ENCODE results near the gene TPPP3. TPM values are rescaled to one million over a fixed set of nuclear protein-coding genes. Genes with fewer than 3 reads are reported as not detected.
"Not testable (repeated sequence)": the region's sequence is repeated elsewhere in the genome, so short reads cannot be mapped to it uniquely, and the experiment has no call there.

TPPP3 gene
- polyA plus RNA-seq, 1 donor = 57.2 TPM

- Histone ChIP-seq H3K4me3 (ENCODE audit: low read length) (no peak overlapping the region), H3K27ac (ENCODE audit: low read length) (peak overlapping the region; percentile 52), H3K36me3 (ENCODE audit: control insufficient read depth, insufficient read depth, low read length) (no peaks in the 10 kb centered on the region), H3K9me3 (ENCODE audit: control insufficient read depth, low read depth, low read length) (no peaks in the 10 kb centered on the region), H3K27me3 (ENCODE audit: control insufficient read depth, insufficient read depth, low read length) (no peaks in the 10 kb centered on the region), H3K4me1 (ENCODE audit: control insufficient read depth, insufficient read depth, low read length) (peaks cover 12% of the 10 kb centered on the region)
- WGBS (ENCODE audit: insufficient coverage, low lambda C conversion rate) = no CpG with 5 or more reads among the region's 4 CpGs
- peak; percentile 76 to 89 for DNase-seq
Observed at GRCh38 chr16:67370661-67371060, 22.6 kb downstream of the TPPP3 start.

DNA sequence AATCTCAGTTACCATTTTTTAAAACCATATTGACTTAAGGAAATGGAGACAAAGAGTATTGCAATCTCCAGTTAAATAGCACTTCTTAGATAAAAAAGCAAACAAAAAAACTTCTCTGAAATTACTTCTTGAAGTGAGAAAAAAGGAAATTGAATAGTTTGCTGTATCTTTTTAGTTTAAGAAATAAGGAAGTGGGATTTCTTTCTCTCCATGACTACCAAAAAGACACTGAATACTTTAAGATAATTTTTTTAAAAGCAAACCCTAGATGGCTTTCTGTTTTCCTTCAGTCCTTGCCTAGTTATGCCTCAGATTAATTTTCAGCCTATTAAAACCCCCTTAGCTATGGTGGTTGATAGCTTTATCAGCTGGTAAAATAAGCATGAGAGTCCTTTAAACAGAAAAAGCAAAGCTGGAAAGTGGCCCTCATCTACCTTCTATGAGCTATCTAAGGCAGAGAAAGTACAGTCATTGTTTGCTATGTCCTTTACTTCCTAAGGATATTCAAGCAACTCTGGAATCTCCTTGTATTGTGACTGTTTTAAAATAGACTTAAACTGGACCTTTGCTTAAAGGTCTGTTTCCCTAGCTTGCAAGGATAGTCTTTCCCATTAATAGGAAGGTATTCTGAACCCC, 28.6 kb downstream of the TPPP3 start:
- peak in 1 of 2 donors; percentile 37 for DNase-seq
- peak overlapping the region; percentile 54 for H3K27ac ChIP-seq (ENCODE audit: low read length)

GRCh38 chr16:67361038-67361437, 32.3 kb downstream of the TPPP3 start:
- H3K27ac ChIP-seq (ENCODE audit: low read length) = no peak overlapping the region
- WGBS (ENCODE audit: insufficient coverage, low lambda C conversion rate) = 100% methylated on average over 1 of the region's 3 CpGs
- no peak for DNase-seq
- H3K9me3 ChIP-seq (ENCODE audit: control insufficient read depth, low read depth, low read length) = no peaks in the 10 kb centered on the region
- H3K4me3 ChIP-seq (ENCODE audit: low read length) = no peak overlapping the region
- peaks cover 13% of the 10 kb centered on the region for H3K4me1 ChIP-seq (ENCODE audit: control insufficient read depth, insufficient read depth, low read length)
- H3K27me3 ChIP-seq (ENCODE audit: control insufficient read depth, insufficient read depth, low read length) = no peaks in the 10 kb centered on the region
- no peaks in the 10 kb centered on the region for H3K36me3 ChIP-seq (ENCODE audit: control insufficient read depth, insufficient read depth, low read length)

More for the DNA sequence above, 28.6 kb downstream of the TPPP3 start:
- Histone ChIP-seq H3K36me3 (ENCODE audit: control insufficient read depth, insufficient read depth, low read length) (no peaks in the 10 kb centered on the region), H3K27me3 (ENCODE audit: control insufficient read depth, insufficient read depth, low read length) (no peaks in the 10 kb centered on the region), H3K9me3 (ENCODE audit: control insufficient read depth, low read depth, low read length) (no peaks in the 10 kb centered on the region), H3K4me3 (ENCODE audit: low read length) (no peak overlapping the region), H3K4me1 (ENCODE audit: control insufficient read depth, insufficient read depth, low read length) (peaks cover 13% of the 10 kb centered on the region)

- not testable (repeated sequence) for H3K9me3 ChIP-seq (ENCODE audit: control insufficient read depth, low read depth, low read length); H3K4me3 ChIP-seq (ENCODE audit: low read length); H3K36me3 ChIP-seq (ENCODE audit: control insufficient read depth, insufficient read depth, low read length); H3K27me3 ChIP-seq (ENCODE audit: control insufficient read depth, insufficient read depth, low read length); H3K27ac ChIP-seq (ENCODE audit: low read length); DNase-seq; H3K4me1 ChIP-seq (ENCODE audit: control insufficient read depth, insufficient read depth, low read length)
- WGBS (ENCODE audit: insufficient coverage, low lambda C conversion rate) = 100% methylated on average over 4 of the region's 8 CpGs
Observed at GRCh38 chr16:67359540-67360269, 33.6 kb downstream of the TPPP3 start.

- no peaks in the 10 kb centered on the region for H3K4me1 ChIP-seq (ENCODE audit: control insufficient read depth, insufficient read depth, low read length)
- no peaks in the 10 kb centered on the region for H3K27me3 ChIP-seq (ENCODE audit: control insufficient read depth, insufficient read depth, low read length)
- no peak overlapping the region for H3K27ac ChIP-seq (ENCODE audit: low read length)
- no peaks in the 10 kb centered on the region for H3K9me3 ChIP-seq (ENCODE audit: control insufficient read depth, low read depth, low read length)
- no peak for DNase-seq
- no peaks in the 10 kb centered on the region for H3K36me3 ChIP-seq (ENCODE audit: control insufficient read depth, insufficient read depth, low read length)
- WGBS (ENCODE audit: insufficient coverage, low lambda C conversion rate) = no CpG with 5 or more reads among the region's 4 CpGs
- no peak overlapping the region for H3K4me3 ChIP-seq (ENCODE audit: low read length)
Observed at GRCh38 chr16:67357561-67357960, 35.7 kb downstream of the TPPP3 start.

DNA sequence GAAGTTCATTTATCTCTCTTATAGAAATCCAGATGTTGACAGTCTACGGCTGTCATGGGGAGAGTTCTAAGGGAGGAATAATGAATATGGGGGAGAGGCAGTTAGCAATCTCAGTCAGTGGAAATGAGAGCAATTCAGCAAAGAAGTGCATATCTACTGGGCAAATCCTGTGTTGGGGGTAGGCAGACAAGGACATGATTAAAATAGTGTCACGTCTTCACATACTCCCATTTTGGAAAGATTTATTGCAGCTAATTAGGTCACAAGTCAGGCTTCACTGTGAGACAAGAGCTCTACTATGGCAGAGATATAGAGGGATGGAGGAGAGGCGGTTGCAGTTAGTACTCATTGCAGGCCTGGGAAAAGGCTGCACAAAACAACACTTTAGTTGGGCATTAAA, 36.9 kb downstream of the TPPP3 start:
- Histone ChIP-seq H3K36me3 (ENCODE audit: control insufficient read depth, insufficient read depth, low read length) (no peaks in the 10 kb centered on the region), H3K27me3 (ENCODE audit: control insufficient read depth, insufficient read depth, low read length) (no peaks in the 10 kb centered on the region), H3K4me1 (ENCODE audit: control insufficient read depth, insufficient read depth, low read length) (no peaks in the 10 kb centered on the region), H3K9me3 (ENCODE audit: control insufficient read depth, low read depth, low read length) (no peaks in the 10 kb centered on the region), H3K27ac (ENCODE audit: low read length) (no peak overlapping the region), H3K4me3 (ENCODE audit: low read length) (no peak overlapping the region)
- WGBS (ENCODE audit: insufficient coverage, low lambda C conversion rate) = no CpG with 5 or more reads among the region's 3 CpGs
- DNase-seq = peak in 1 of 2 donors; percentile 39

- not testable (repeated sequence) for H3K9me3 ChIP-seq (ENCODE audit: control insufficient read depth, low read depth, low read length); H3K4me1 ChIP-seq (ENCODE audit: control insufficient read depth, insufficient read depth, low read length); H3K27me3 ChIP-seq (ENCODE audit: control insufficient read depth, insufficient read depth, low read length); H3K4me3 ChIP-seq (ENCODE audit: low read length); H3K36me3 ChIP-seq (ENCODE audit: control insufficient read depth, insufficient read depth, low read length); DNase-seq; H3K27ac ChIP-seq (ENCODE audit: low read length)
- 93% methylated on average over 3 of the region's 3 CpGs for WGBS (ENCODE audit: insufficient coverage, low lambda C conversion rate)
Observed at GRCh38 chr16:67352463-67352862, 40.8 kb downstream of the TPPP3 start.

DNA sequence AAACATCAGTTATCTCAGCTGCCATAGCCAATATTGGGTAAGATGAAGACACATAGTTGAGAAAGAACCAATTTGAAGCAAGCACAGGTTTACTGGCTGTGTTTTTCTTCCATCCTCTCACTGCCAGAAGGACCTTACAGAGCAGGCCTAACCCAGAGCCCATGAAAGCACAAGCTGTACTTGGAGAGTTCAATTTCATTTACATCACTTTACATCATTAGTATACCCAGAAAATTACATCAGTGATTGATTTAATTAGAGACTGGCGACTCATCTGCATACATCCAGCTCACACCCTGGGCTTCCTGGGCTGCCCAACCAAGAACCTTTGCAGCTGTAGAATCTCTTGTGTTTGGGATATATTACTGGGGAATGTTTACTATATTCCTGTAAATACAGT, 43.0 kb downstream of the TPPP3 start:
- no CpG with 5 or more reads among the region's 1 CpG for WGBS (ENCODE audit: insufficient coverage, low lambda C conversion rate)
- Histone ChIP-seq H3K4me3 (ENCODE audit: low read length) (no peak overlapping the region), H3K27me3 (ENCODE audit: control insufficient read depth, insufficient read depth, low read length) (no peaks in the 10 kb centered on the region), H3K9me3 (ENCODE audit: control insufficient read depth, low read depth, low read length) (no peaks in the 10 kb centered on the region), H3K27ac (ENCODE audit: low read length) (no peak overlapping the region), H3K4me1 (ENCODE audit: control insufficient read depth, insufficient read depth, low read length) (no peaks in the 10 kb centered on the region), H3K36me3 (ENCODE audit: control insufficient read depth, insufficient read depth, low read length) (no peaks in the 10 kb centered on the region)
- DNase-seq = no peak

DNA sequence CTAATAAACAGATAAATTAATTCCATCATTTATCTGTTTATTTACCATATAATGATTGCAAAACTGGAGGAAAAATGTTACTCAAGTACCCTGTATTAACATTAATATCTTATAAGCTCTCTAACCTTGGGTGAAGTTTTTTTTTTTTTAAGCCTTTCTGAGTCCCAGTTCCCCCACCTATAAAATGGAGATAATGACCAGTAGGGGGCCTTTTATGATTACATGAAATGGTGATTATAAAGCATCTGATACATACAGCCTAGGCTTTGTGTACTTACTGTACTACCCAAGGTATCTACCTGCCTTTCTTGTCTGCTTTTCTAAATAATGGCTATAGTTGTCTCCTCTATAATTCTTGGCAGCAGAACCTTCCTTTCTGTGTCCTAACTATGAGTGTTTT, 44.1 kb downstream of the TPPP3 start:
- H3K36me3 ChIP-seq (ENCODE audit: control insufficient read depth, insufficient read depth, low read length) = no peaks in the 10 kb centered on the region
- no peaks in the 10 kb centered on the region for H3K4me1 ChIP-seq (ENCODE audit: control insufficient read depth, insufficient read depth, low read length)
- H3K27ac ChIP-seq (ENCODE audit: low read length) = no peak overlapping the region
- DNase-seq = no peak
- H3K4me3 ChIP-seq (ENCODE audit: low read length) = no peak overlapping the region
- no peaks in the 10 kb centered on the region for H3K27me3 ChIP-seq (ENCODE audit: control insufficient read depth, insufficient read depth, low read length)
- H3K9me3 ChIP-seq (ENCODE audit: control insufficient read depth, low read depth, low read length) = no peaks in the 10 kb centered on the region

DNA sequence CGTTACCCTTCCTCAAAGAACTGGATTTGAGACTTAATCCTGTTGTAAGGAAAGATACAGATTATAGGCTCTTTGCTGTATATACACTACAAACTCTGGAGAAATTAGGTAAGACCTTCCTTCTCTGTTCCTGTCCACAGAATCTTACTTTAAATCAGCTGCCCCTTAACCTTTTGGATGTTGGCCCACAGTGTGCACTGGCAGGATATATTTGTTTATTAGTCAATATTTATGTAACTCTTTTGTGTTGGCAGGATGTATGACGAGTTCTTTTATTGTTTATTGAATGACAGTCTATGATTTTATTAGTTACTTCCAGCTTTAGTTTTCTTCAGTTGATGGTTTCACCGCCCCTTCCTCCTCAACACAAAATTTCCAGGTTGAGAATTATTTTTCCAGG, 47.0 kb downstream of the TPPP3 start:
- Histone ChIP-seq H3K4me3 (ENCODE audit: low read length) (no peak overlapping the region), H3K4me1 (ENCODE audit: control insufficient read depth, insufficient read depth, low read length) (no peaks in the 10 kb centered on the region), H3K9me3 (ENCODE audit: control insufficient read depth, low read depth, low read length) (no peaks in the 10 kb centered on the region), H3K27me3 (ENCODE audit: control insufficient read depth, insufficient read depth, low read length) (no peaks in the 10 kb centered on the region), H3K36me3 (ENCODE audit: control insufficient read depth, insufficient read depth, low read length) (no peaks in the 10 kb centered on the region), H3K27ac (ENCODE audit: low read length) (no peak overlapping the region)
- no peak for DNase-seq
- WGBS (ENCODE audit: insufficient coverage, low lambda C conversion rate) = 100% methylated on average over 2 of the region's 3 CpGs

GRCh38 chr16:67345401-67345800, 47.9 kb downstream of the TPPP3 start:
- no peak for DNase-seq
- WGBS (ENCODE audit: insufficient coverage, low lambda C conversion rate) = no CpG with 5 or more reads among the region's 1 CpG
- H3K4me1 ChIP-seq (ENCODE audit: control insufficient read depth, insufficient read depth, low read length) = no peaks in the 10 kb centered on the region
- no peaks in the 10 kb centered on the region for H3K36me3 ChIP-seq (ENCODE audit: control insufficient read depth, insufficient read depth, low read length)
- H3K9me3 ChIP-seq (ENCODE audit: control insufficient read depth, low read depth, low read length) = no peaks in the 10 kb centered on the region
- no peak overlapping the region for H3K27ac ChIP-seq (ENCODE audit: low read length)
- no peaks in the 10 kb centered on the region for H3K27me3 ChIP-seq (ENCODE audit: control insufficient read depth, insufficient read depth, low read length)
- no peak overlapping the region for H3K4me3 ChIP-seq (ENCODE audit: low read length)
